HepG2 (cell line): ENCODE measurements around the gene ASTN2. TPM values are rescaled to one million over a fixed set of nuclear protein-coding genes. Genes with fewer than 3 reads are reported as not detected.

Experiments used
- ATAC-seq: fragments of 200-7000 bp; cut with Tn5 transposase; 3 replicates; pipeline ENCODE4 v1.9.1; 2020; ENCODE audit warnings: mild to moderate bottlenecking, moderate library complexity
- BruUV-seq: library from RNA; stranded (reverse); fragments of 400-500 nt; replicated peaks from 2 replicates; lab custom pipeline; 2021; lab: Mats Ljungman, UMichigan
- CTCF ChIA-PET: fragments of 300-600 bp; formaldehyde crosslinking; extraction: SDS; loops from one replicate; lab custom pipeline; 2021; ENCODE audit warnings: low total read pairs, inconsistent platforms, low intra/inter-chr PET ratio; lab: Yijun Ruan, JAX
- POLR2A ChIA-PET: fragments of 350-600 bp; sonication (Branson Sonifier 250); formaldehyde crosslinking; loops from one replicate; lab custom pipeline; 2020; ENCODE audit warnings: antibody characterized with exemption, inconsistent platforms; lab: Yijun Ruan, JAX
- DNase-seq: peaks from one replicate; pipeline ENCODE4 v3.0.0-alpha.2; 2015; ENCODE audit warnings: low spot score
- FAIRE-seq: peaks from 3 replicates; lab custom pipeline; 2011; peaks lifted over from hg19 to GRCh38; lab: Jason Lieb, UNC
- H2AFZ ChIP-seq: one replicate; pipeline ENCODE4 v1.6.1; 2011; ENCODE audit warnings: low read length, inconsistent platforms
- H3K27ac ChIP-seq: fragments of 300-600 bp; 3 replicates; pipeline ENCODE4 v1.8.0; 2011; ENCODE audit warnings: mixed run types, mild to moderate bottlenecking, mixed read lengths, low read length, inconsistent platforms; ENCODE audit not compliant: insufficient read depth; ENCODE audit errors: extremely low read length
- H3K27me3 ChIP-seq, 2 experiments: fragments of 200-600 bp in 1 of 2; 2 replicates in 1 of 2; 3 replicates in 1 of 2; pipeline versions ENCODE4 v1.6.0 to v1.8.0; 2011; ENCODE audit warnings: low read length in 2 of 2, mild to moderate bottlenecking in 2 of 2, moderate library complexity in 2 of 2, inconsistent platforms in 1 of 2; ENCODE audit not compliant: insufficient read depth in 2 of 2, control insufficient read depth in 1 of 2
- H3K36me3 ChIP-seq, 2 experiments: fragments of 200-600 bp in 1 of 2; replicated peaks in 1 of 2; 2 replicates in 1 of 2; 3 replicates in 1 of 2; pipeline versions ENCODE4 v1.5.1 to v1.8.0; 2011; ENCODE audit warnings: low read length in 2 of 2, inconsistent platforms in 1 of 2; ENCODE audit not compliant: insufficient read depth in 2 of 2, control insufficient read depth in 1 of 2
- H3K4me1 ChIP-seq: 2 replicates; pipeline ENCODE4 v1.5.1; 2012; ENCODE audit warnings: low read length, inconsistent platforms; ENCODE audit not compliant: insufficient read depth
- H3K4me2 ChIP-seq: 2 replicates; pipeline ENCODE4 v1.6.0; 2011; ENCODE audit warnings: low read depth, low read length, inconsistent platforms
- H3K4me3 ChIP-seq, 3 experiments: fragments of 200-600 bp in 1 of 3; sonication (generic), shearing (Covaris generic) in 1 of 3; replicated peaks in 1 of 3; 2 replicates each; pipeline ENCODE4 v1.5.1; 2011 to 2016; ENCODE audit warnings: low read length in 3 of 3, inconsistent platforms in 2 of 3, low read depth in 2 of 3, mild to moderate bottlenecking in 2 of 3, control low read depth in 1 of 3, mixed read lengths in 1 of 3; ENCODE audit not compliant: insufficient read depth in 1 of 3
- H3K79me2 ChIP-seq: one replicate; pipeline ENCODE4 v1.6.1; 2011; ENCODE audit warnings: low read length, inconsistent platforms; ENCODE audit not compliant: insufficient read depth
- H3K9ac ChIP-seq: 2 replicates; pipeline ENCODE4 v1.6.0; 2011; ENCODE audit warnings: mild to moderate bottlenecking, low read depth, low read length, inconsistent platforms; ENCODE audit not compliant: insufficient read depth
- H3K9me3 ChIP-seq: 2 replicates; pipeline ENCODE4 v1.5.1; 2012; ENCODE audit warnings: mild to moderate bottlenecking, low read length
- H4K20me1 ChIP-seq: 2 replicates; pipeline ENCODE4 v1.6.0; 2011; ENCODE audit warnings: inconsistent platforms, mild to moderate bottlenecking, low read length, moderate library complexity; ENCODE audit not compliant: insufficient read depth
- CC2D1A ChIP-seq: sonication (generic); formaldehyde crosslinking; IDR thresholded peaks from 2 replicates; pipeline ENCODE4 v1.8.1; 2023; ENCODE audit warnings: mild to moderate bottlenecking, missing genetic modification reagents
- CEBPZ ChIP-seq: IDR thresholded peaks from 2 replicates; pipeline ENCODE4 v1.6.1; 2012; ENCODE audit warnings: low read length, improper control_type of control experiment
- DZIP1 ChIP-seq: sonication (generic); formaldehyde crosslinking; IDR thresholded peaks from 2 replicates; pipeline ENCODE4 v1.5.0; 2020; ENCODE audit warnings: mild to moderate bottlenecking, missing genetic modification reagents
- HDAC1 ChIP-seq: sonication (generic); formaldehyde crosslinking; IDR thresholded peaks from 2 replicates; pipeline ENCODE4 v1.5.1; 2020; ENCODE audit warnings: mild to moderate bottlenecking, missing genetic modification reagents
- MAFK ChIP-seq, 2 experiments: IDR thresholded peaks in 1 of 2; conservative IDR thresholded peaks in 1 of 2; 2 replicates each; pipeline ENCODE4 v1.6.1; 2011; ENCODE audit warnings: improper control_type of control experiment in 2 of 2, low read length in 2 of 2
- PRMT3 ChIP-seq: sonication (generic); formaldehyde crosslinking; IDR thresholded peaks from 2 replicates; pipeline ENCODE4 v1.8.1; 2022; ENCODE audit warnings: low read depth, mild to moderate bottlenecking, moderate library complexity, missing genetic modification reagents, borderline replicate concordance
- ZNF530 ChIP-seq: sonication (generic); formaldehyde crosslinking; IDR thresholded peaks from 2 replicates; pipeline ENCODE4 v1.5.0; 2020; ENCODE audit warnings: low read depth, mild to moderate bottlenecking, missing genetic modification reagents
- WGBS: methylation state at CpG from one replicate; pipeline ENCODE4 v1.1.6; 2017; ENCODE audit warnings: low lambda C conversion rate; 5-methylcytosine and 5-hydroxymethylcytosine counted together
- in situ Hi-C: cut with HindIII; loops from 2 replicates; pipeline ENCODE4 v1.10.0; 2017; ENCODE audit warnings: low pct_unique_long_range_greater_than_20kb; ENCODE audit not compliant: extremely low pct_ligation_motif_present
- intact Hi-C: fragments of 100-400 bp; cut with micrococcal nuclease; formaldehyde crosslinking; loops from one replicate; pipeline ENCODE4 v1.10.0; 2022; ENCODE audit not compliant: unreplicated experiment
- polyA plus RNA-seq, 8 experiments: library from polyadenylated mRNA; depleted of rRNA in 3 of 8; stranded (reverse) in 7 of 8; unstranded in 1 of 8; fragments of >200 nt; fragmentation: Illumina TruSeq in 4 of 8; extraction: Trizol in 4 of 8; gene quantifications; 2 replicates each; pipeline versions ENCODE4 v1.2.1 to v1.2.3, GENCODE V29; 2011 to 2016; ENCODE audit warnings: low read depth in 4 of 8, missing spikeins in 1 of 8, mixed read lengths in 1 of 8; ENCODE audit not compliant: insufficient read depth in 1 of 8
- total RNA-seq, 5 experiments: library from RNA; depleted of rRNA; stranded (reverse); fragments of >200 nt; fragmentation: Illumina TruSeq; extraction: Trizol; gene quantifications; 2 replicates each; pipeline ENCODE4 v1.2.3, GENCODE V29; 2016; ENCODE audit warnings: low read depth in 1 of 5

Gene ASTN2
- total and polyA plus RNA-seq, 2 of the 13 experiments (the other 11 are each of a cell fraction or from before 2014, with no cell fraction given), result 5.2 to 13.5 TPM

- no TSS peak for BruUV-seq
- H3K27ac ChIP-seq, result no peak overlapping the region
- FAIRE-seq, result no peak
Measured at GRCh38 chr9:116447934-116448333, 966.9 kb downstream of the ASTN2 start.

More at GRCh38 chr9:116447934-116448333, 966.9 kb downstream of the ASTN2 start:
- Histone ChIP-seq H3K9ac (no peak overlapping the region), H3K79me2 (no peaks in the 10 kb centered on the region), H3K27me3 (no peaks in the 10 kb centered on the region), H3K9me3 (no peaks in the 10 kb centered on the region), H3K36me3 (no peaks in the 10 kb centered on the region), H3K4me1 (peaks cover 7% of the 10 kb centered on the region; the same call in 1 of the 2 replicates), H2AFZ (no peak overlapping the region), H3K4me3 (no peak overlapping the region), H4K20me1 (no peaks in the 10 kb centered on the region), H3K4me2 (no peak overlapping the region)
- ChIA-PET POLR2A (no interaction called here), CTCF (no interaction called here)
- DNase-seq (no peak), ATAC-seq (no peak)
- in situ Hi-C loops (no loop called here), intact Hi-C loops (no loop called here)
- 83% methylated on average over 3 of the region's 6 CpGs for WGBS
- TF ChIP-seq HDAC1 (CRISPR knock-in tag) (no peak), PRMT3 (CRISPR knock-in tag) (no peak), DZIP1 (CRISPR knock-in tag) (no peak), ZNF530 (CRISPR knock-in tag) (no peak), MAFK (conservative IDR thresholded peaks at IDR 0.05 in 1 of 2, IDR thresholded peaks at IDR 0.05 in 1 of 2; ENCODE audit: low read length in 2 of 2) (no peak), CEBPZ (no peak), CC2D1A (no peak)
